ENCODE measurements around the gene SYNGR4. TPM values are rescaled to one million over a fixed set of nuclear protein-coding genes. Genes with fewer than 3 reads are reported as not detected.

The SYNGR4 gene
- total RNA-seq, 1 experiment from 2014 or later, result 0.49 TPM

DNA sequence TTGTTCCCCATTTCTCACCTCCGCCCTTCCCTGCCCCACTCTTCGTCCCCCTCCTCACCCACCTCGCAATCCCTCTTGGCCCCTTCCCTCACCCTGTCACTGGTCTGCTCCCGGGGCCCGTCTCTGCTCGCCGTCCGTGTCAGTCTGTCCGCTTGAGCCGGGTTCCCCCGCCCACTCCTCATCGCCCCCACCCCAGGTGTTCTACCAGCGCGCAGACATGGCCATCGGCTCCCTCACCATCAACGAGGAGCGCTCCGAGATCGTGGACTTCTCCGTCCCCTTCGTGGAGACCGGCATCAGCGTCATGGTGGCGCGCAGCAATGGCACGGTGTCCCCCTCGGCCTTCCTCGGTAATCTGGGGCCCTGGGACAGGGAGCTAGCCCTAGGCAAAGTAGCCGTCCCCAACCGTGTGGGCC lies 51.6 kb downstream of the SYNGR4 start:
- H2AFZ ChIP-seq (ENCODE audit: low read depth, low read length, poor library complexity, severe bottlenecking), result no peak overlapping the region
- no peak for TF ChIP-seq SIN3A (IDR thresholded peaks at IDR 0.05; ENCODE audit: low read depth)
- DNase-seq (ENCODE audit: low read depth, low spot score), result no peak
- no peaks in the 10 kb centered on the region for H3K9me2 ChIP-seq (ENCODE audit: insufficient read depth)
- H3K36me3 ChIP-seq (ENCODE audit: control insufficient read depth in 1 of 2, insufficient read depth in 2 of 2, low read length in 2 of 2), result peaks cover 12 to 18% of the 10 kb centered on the region in 2 experiments
- ChIA-PET CTCF (no interaction called here), POLR2A (no interaction called here), RAD21 (ENCODE audit: low non-redundant PET in 1 of 2, low total read pairs in 2 of 2, uncharacterized antibody in 2 of 2, unreplicated experiment in 2 of 2) (no interaction called here)
- BruUV-seq (replicated peaks), result no TSS peak
- peaks cover 5% of the 10 kb centered on the region for H3K79me2 ChIP-seq (ENCODE audit: insufficient read depth, low read length)
- H3K4me2 ChIP-seq (ENCODE audit: low read length), result no peak overlapping the region
- no peak overlapping the region for H3K27ac ChIP-seq (ENCODE audit: low read depth, low read length)
- ATAC-seq, result no peak
- H3K9me3 ChIP-seq (ENCODE audit: control insufficient read depth in 1 of 2, insufficient read depth in 1 of 2, low read depth in 1 of 2, low read length in 2 of 2), result no peaks in the 10 kb centered on the region
- no peaks in the 10 kb centered on the region for H3K27me3 ChIP-seq (ENCODE audit: insufficient read depth, low read length)
- H4K20me1 ChIP-seq (ENCODE audit: insufficient read depth), result no peaks in the 10 kb centered on the region
- peaks cover 10 to 30% of the 10 kb centered on the region in 2 experiments for H3K4me1 ChIP-seq (ENCODE audit: control insufficient read depth in 1 of 2, insufficient read depth in 2 of 2, low read length in 2 of 2)
- no peak overlapping the region for H3K9ac ChIP-seq (ENCODE audit: low read length)
- H3K4me3 ChIP-seq (replicated peaks in 1 of 2; ENCODE audit: low read depth in 1 of 2, low read length in 2 of 2), result no peak overlapping the region
- intact Hi-C loops (cut with micrococcal nuclease), result loop anchor here (2.0 kb wide), 1 partner anchor 15 kb away; no protein-coding TSS in a partner anchor

DNA sequence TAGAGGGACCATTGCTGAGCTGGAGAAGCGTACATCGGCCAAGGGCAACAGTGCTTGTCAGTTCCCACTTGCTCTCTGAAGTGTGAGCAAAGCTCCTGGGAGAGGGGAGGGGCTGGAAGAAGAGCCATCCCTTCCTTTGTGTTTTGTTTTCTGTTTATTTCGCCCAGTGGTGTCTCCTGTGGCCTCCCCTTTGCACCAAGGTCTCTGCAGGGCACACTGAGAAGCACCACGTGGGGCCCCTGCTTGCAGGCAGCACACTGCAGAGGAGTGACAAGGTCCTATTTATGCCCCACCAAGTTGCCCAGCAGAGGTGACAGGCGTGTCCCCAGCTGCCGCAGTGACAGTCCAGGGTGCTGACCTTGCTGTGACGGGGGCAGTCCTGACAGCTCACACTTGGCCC lies 53.3 kb downstream of the SYNGR4 start:
- ChIA-PET POLR2A (no interaction called here), RAD21 (ENCODE audit: low non-redundant PET in 1 of 2, low total read pairs in 2 of 2, uncharacterized antibody in 2 of 2, unreplicated experiment in 2 of 2) (no interaction called here), CTCF (no interaction called here)
- Histone ChIP-seq H3K9ac (ENCODE audit: low read length) (no peak overlapping the region), H3K9me2 (ENCODE audit: insufficient read depth) (no peaks in the 10 kb centered on the region), H3K79me2 (ENCODE audit: insufficient read depth, low read length) (no peaks in the 10 kb centered on the region), H3K4me1 (ENCODE audit: control insufficient read depth in 1 of 2, insufficient read depth in 2 of 2, low read length in 2 of 2) (peaks cover 10 to 30% of the 10 kb centered on the region in 2 experiments), H3K9me3 (ENCODE audit: control insufficient read depth in 1 of 2, insufficient read depth in 1 of 2, low read depth in 1 of 2, low read length in 2 of 2) (no peaks in the 10 kb centered on the region), H3K4me3 (replicated peaks in 1 of 2; ENCODE audit: low read depth in 1 of 2, low read length in 2 of 2) (no peak overlapping the region), H3K4me2 (ENCODE audit: low read length) (no peak overlapping the region), H3K36me3 (ENCODE audit: control insufficient read depth in 1 of 2, insufficient read depth in 2 of 2, low read length in 2 of 2) (peaks cover 18 to 20% of the 10 kb centered on the region in 2 experiments), H3K27ac (ENCODE audit: low read depth, low read length) (no peak overlapping the region), H4K20me1 (ENCODE audit: insufficient read depth) (no peaks in the 10 kb centered on the region), H2AFZ (ENCODE audit: low read depth, low read length, poor library complexity, severe bottlenecking) (no peak overlapping the region), H3K27me3 (ENCODE audit: insufficient read depth, low read length) (no peaks in the 10 kb centered on the region)
- ATAC-seq, result no peak
- BruUV-seq (replicated peaks), result no TSS peak
- intact Hi-C loops (cut with micrococcal nuclease), result no loop called here
- no peak for DNase-seq (ENCODE audit: low read depth, low spot score)
- TF ChIP-seq TCF7L2 (IDR thresholded peaks at IDR 0.05; ENCODE audit: borderline replicate concordance, extremely low read depth, insufficient read depth, insufficient read length) (no peak), EZH2 (IDR thresholded peaks at IDR 0.05) (no peak), POLR2AphosphoS5 (IDR thresholded peaks at IDR 0.05; ENCODE audit: low read depth, low read length) (no peak), ZNF274 (IDR thresholded peaks at IDR 0.05; ENCODE audit: low read depth, low read length) (no peak), POLR2A (IDR thresholded peaks at IDR 0.05; ENCODE audit: borderline replicate concordance, extremely low read depth, insufficient read depth, insufficient read length) (no peak), SP1 (IDR thresholded peaks at IDR 0.05; ENCODE audit: low read depth) (no peak), SRF (IDR thresholded peaks at IDR 0.05; ENCODE audit: low read depth) (no peak), YY1 (IDR thresholded peaks at IDR 0.05; ENCODE audit: extremely low read depth, insufficient replicate concordance, low read depth, low read length) (no peak), JUND (IDR thresholded peaks at IDR 0.05) (no peak), EZH2phosphoT487 (IDR thresholded peaks at IDR 0.05; ENCODE audit: borderline replicate concordance) (no peak)
- TF ChIP-seq, protein P1, sequence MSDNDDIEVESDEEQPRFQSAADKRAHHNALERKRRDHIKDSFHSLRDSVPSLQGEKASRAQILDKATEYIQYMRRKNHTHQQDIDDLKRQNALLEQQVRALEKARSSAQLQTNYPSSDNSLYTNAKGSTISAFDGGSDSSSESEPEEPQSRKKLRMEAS (IDR thresholded peaks at IDR 0.05), result no peak
- TF ChIP-seq, protein P2, sequence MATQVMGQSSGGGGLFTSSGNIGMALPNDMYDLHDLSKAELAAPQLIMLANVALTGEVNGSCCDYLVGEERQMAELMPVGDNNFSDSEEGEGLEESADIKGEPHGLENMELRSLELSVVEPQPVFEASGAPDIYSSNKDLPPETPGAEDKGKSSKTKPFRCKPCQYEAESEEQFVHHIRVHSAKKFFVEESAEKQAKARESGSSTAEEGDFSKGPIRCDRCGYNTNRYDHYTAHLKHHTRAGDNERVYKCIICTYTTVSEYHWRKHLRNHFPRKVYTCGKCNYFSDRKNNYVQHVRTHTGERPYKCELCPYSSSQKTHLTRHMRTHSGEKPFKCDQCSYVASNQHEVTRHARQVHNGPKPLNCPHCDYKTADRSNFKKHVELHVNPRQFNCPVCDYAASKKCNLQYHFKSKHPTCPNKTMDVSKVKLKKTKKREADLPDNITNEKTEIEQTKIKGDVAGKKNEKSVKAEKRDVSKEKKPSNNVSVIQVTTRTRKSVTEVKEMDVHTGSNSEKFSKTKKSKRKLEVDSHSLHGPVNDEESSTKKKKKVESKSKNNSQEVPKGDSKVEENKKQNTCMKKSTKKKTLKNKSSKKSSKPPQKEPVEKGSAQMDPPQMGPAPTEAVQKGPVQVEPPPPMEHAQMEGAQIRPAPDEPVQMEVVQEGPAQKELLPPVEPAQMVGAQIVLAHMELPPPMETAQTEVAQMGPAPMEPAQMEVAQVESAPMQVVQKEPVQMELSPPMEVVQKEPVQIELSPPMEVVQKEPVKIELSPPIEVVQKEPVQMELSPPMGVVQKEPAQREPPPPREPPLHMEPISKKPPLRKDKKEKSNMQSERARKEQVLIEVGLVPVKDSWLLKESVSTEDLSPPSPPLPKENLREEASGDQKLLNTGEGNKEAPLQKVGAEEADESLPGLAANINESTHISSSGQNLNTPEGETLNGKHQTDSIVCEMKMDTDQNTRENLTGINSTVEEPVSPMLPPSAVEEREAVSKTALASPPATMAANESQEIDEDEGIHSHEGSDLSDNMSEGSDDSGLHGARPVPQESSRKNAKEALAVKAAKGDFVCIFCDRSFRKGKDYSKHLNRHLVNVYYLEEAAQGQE (IDR thresholded peaks at IDR 0.05; ENCODE audit: low read depth), result no peak
- TF ChIP-seq, protein P3, sequence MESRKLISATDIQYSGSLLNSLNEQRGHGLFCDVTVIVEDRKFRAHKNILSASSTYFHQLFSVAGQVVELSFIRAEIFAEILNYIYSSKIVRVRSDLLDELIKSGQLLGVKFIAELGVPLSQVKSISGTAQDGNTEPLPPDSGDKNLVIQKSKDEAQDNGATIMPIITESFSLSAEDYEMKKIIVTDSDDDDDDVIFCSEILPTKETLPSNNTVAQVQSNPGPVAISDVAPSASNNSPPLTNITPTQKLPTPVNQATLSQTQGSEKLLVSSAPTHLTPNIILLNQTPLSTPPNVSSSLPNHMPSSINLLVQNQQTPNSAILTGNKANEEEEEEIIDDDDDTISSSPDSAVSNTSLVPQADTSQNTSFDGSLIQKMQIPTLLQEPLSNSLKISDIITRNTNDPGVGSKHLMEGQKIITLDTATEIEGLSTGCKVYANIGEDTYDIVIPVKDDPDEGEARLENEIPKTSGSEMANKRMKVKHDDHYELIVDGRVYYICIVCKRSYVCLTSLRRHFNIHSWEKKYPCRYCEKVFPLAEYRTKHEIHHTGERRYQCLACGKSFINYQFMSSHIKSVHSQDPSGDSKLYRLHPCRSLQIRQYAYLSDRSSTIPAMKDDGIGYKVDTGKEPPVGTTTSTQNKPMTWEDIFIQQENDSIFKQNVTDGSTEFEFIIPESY (IDR thresholded peaks at IDR 0.05; ENCODE audit: extremely low read depth, insufficient replicate concordance, low read length), result no peak
